ENCODE data around the gene SUMO2.
"Not testable (repeated sequence)": the region's sequence is repeated elsewhere in the genome, so short reads cannot be mapped to it uniquely, and the experiment has no call there.

The SUMO2 gene

DNA sequence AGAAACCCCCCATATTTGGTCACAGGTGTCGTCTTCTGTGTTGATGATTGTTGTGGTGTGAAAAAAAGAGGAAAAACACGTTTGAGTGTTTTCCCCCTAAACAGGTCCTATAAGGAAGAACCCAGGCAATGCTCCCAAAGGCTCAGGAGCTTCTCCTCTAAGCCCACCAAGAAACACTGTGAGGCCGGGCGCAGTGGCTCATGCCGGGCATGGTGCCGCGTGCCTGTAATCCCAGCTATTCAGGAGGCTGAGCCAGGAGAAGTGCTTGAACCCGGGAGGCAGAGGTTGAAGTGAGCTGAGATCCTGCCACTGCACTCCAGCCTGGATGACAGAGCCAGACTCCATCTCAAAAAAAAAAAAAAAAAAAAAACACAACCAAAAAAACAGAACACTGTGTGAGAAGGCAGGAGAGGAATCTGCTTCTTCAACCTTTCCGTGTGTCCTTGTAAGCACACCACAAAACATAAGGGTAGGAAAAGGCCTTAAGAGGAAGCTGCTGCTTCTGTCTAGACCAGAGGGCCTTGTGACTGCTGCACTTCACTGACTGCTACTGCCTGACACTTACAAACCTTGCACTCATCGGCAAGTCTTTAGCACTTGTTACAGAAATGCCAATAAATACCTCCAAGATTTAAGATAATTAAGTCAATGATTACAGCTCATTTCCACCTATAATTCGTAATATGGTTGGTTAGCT lies 37.8 kb downstream of the SUMO2 start:
- DNase-seq (ENCODE audit: low spot score) = no peak

GRCh38 chr17:75142236-75142971 lies 40.4 kb downstream of the SUMO2 start:
- no peak for DNase-seq (ENCODE audit: low spot score)

DNA sequence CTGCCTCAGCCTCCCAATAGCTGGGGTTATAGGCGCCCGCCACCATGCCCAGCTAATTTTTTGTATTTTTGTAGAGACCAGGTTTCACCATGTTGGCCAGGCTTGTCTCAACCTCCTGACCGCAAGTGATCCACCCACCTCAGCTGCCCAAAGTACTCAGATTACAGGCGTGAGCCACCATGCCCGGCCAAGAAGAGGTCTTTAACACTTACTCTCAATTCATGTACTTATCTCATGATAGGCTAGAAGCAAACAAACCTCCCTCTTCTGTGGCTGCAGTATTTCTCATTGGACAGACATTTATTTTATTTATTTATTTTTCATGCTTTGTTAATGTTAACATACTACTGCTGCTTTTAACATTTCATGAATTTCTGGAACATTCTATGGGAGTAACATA lies 44.2 kb downstream of the SUMO2 start:
- DNase-seq (ENCODE audit: low spot score) = no peak

- not testable (repeated sequence) for DNase-seq (ENCODE audit: low spot score)
These were observed 45.0 kb downstream of the SUMO2 start for GRCh38 chr17:75137762-75138161.

DNA sequence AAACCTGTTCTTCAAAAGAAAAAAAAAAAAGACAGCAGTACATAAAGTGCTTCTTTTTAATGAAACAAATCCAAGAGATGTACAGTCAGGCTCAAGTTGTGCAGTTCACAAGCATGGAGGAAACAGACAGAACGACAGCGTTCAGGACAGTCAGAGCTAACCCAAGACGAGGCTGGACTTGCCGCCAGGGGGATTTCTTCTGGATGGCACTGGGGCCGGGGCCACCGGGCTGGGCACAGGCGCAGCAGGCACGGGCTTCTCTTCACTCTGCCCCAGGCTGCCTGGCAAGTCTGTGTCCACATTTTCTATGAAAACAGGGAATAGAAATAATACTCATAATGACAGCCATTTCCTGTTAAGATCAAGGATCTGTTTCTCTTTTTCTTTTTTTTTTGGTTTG lies 46.8 kb downstream of the SUMO2 start:
- no peak for DNase-seq (ENCODE audit: low spot score)

DNA sequence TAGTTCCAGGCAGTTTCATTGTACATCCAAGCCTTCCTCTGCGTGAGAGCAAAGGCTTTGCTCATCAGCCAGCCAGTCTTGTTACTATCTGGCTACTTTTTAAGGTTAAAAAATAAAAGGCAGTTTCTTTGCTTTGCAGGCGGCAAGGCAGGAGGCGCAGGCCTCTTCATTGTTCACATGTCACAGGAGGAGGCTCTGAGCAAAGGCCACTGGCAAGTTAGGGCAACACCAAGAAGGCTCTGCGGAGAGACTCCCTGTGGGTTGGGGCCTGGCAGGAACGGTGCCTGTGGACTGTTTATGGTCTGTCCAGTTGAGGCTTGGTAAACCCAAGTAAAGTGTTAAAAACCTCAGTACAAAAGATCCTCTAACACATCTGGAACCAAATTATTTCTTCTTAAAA lies 47.3 kb downstream of the SUMO2 start:
- no peak for DNase-seq (ENCODE audit: low spot score)

- not testable (repeated sequence) for DNase-seq (ENCODE audit: low spot score)
These were observed 49.0 kb downstream of the SUMO2 start for GRCh38 chr17:75133607-75134347.

- DNase-seq (ENCODE audit: low spot score) = no peak
These were observed 49.8 kb downstream of the SUMO2 start for GRCh38 chr17:75133001-75133400.

DNA sequence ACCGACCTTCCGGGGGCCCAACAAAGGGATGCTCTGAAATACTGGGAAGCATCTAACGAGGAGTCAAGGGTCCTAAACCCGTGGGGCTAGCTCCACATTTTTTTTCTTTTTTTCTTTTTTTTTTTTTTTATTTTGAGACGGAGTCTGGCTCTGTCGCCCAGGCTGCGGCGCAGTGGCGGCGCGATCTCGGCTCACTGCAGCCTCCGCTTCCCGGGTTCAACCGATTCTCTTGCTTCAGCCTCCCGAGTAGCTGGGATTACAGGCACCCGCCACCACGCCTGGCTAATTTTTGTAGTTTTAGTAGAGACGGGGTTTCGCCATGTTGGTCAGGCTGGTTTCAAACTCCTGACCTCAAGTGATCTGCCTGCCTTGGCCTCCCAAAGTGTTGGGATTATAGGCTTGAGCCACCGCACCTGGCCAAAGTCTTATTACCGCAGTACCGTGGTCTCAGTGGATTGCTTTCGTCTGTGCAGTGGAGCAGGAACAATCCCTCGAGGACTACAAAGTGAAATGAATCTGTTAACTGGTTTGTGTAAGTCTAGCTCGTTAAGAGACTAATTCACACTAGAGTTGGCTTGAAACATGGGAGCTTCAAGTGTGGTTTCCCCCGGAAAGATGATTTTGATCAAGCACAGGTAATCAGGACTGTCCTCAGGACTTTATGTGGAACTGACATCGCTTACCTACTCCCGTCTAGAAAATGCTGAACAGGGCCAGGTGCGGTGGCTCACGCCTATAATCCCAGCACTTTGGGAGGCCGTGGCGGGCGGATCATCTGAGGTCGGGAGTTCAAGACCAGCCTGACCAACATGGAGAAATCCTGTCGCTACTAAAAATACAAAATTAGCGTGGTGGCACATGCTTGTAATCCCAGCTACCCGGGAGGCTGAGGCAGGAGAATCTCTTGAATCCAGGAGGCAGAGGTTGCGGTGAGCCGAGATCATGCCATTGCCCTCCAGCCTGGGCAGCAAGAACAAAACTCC lies 50.5 kb downstream of the SUMO2 start:
- not testable (repeated sequence) for DNase-seq (ENCODE audit: low spot score)

DNA sequence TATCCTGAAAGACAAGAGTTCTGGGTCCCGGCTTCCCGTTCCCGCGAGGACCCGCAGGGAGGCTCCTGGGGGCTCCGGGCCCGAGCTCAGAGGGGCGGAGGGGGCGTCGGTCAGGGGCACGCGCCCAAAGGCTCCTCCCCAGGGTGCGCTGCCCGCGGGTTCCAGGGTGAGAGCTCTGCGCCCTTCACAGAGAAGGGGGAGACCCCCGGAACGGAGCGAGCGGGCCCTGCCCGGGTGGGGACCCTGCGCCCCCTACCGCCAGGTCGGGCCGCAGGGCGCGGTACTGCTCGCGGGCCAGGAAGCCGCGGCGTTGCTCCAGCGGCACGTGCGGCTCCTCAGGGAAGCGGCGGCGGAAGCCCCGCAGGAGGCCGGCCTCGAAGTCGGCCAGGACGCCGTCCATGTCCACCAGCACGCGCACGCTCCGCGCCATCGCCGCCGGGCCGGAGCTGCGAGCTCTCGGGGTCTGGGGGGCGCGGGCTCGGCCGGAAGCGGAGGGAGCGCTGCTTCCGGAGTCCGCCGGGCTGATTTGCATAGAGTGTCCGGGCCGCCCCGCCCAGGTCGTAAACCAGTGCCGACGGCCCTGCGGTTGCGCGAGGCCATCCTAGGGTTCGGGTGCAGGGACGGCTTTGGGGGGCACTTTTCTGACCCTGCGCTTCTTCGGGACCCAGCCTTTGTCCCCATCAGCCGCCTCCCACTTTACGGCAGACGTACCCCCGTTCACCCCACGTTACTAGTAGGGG lies 51.3 kb downstream of the SUMO2 start, which contains the start of gene NT5C:
TSS of gene NT5C (minus strand) at position 465 of the 740 bp plus-strand sequence. CDS start at position 430, 35 bp downstream.
- DNase-seq (ENCODE audit: low spot score) = peak; percentile 91

DNA sequence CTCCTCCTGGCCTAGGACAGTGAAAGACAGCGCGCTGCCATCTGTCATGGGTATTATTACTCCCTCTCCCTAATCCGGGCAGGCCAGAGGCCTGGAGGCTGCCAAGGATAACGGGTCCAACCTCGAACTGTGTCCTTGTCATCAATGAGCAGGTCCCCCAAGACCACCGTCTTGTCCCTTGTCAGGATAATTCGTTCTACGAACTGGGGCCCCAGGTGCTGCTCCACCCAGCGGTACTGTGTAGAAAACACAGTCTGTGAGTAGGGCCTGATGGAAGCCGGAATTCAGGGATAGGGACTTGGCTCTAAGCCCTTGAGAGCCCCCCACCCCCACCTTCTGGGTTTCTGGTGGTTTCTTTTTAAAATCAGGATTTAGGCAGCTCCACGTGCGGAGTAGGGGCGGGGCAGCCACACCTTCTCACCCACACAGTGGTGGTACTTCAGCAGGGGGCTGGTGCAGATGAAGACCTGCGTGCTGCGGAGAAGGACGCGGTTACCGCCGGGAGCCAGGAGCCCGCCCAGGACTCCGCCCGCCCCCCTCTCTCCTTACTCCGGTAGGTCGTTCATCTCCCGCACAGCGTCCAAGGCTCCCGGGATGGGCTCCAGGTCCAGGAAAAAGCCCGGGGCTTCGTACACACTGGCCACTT lies 52.0 kb downstream of the SUMO2 start:
- DNase-seq (ENCODE audit: low spot score) = peak; percentile 80

DNA sequence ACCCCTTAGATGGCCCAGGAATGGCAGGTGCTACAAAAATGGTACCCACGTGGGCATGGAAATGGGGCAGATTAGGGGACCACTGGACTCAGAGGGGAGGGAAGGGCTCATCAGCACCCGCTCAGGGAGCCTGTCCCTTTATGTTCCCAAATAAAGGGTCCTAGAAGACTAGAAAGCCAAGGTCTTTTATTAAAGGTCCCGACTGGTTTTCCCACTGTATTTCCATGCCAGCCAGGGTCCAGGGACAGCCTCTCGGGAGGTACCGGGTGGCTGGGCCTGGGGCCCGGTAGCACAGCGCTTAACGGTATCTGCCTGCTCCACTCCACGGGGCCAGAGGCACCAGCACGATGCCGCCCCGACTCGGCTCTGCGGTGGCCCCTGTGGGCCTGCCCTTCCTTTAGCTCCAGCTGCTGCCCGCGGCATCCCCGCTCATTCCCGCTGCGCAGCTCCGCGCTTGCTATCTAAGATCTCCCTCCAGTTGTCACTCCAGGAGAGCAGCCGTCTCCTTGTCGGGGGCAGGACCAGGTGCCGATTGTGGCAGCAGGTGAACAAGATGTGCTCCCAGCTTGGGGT lies 52.6 kb downstream of the SUMO2 start:
- no peak for DNase-seq (ENCODE audit: low spot score)

- DNase-seq (ENCODE audit: low spot score) = no peak
These were observed 53.2 kb downstream of the SUMO2 start for GRCh38 chr17:75129576-75129975.

DNA sequence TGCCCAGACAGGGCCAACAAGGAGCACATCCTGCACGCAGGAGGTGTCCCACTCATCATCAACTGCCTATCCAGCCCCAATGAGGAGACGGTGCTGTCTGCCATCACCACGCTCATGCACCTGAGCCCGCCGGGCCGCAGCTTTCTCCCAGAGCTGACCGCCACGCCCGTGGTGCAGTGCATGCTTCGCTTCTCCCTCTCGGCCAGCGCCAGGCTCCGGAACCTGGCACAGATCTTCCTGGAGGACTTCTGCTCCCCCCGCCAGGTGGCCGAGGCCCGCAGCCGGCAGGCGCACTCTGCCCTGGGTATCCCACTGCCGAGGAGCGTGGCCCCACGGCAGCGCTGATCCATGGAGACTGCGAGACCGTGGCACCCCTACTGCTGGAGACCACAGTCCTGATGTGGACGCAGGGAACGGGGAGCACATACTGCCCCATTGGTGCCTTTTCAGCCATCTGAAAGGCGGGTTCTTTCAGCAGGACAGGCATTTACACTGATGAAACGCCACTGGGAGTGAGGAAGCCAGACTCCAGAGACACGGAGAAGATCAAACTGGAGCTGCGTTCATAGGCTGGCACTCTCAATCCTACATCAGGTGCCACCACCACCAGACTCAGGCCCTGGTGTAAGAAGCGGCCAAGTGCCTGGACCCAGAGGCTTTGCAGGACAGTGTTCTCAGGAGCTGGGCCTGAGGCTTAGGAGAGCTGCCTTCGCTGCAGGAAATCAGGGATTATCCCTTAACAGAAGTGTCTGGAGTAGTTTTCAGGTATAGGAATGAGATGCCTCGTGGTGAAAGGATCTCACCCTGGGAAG lies 53.9 kb downstream of the SUMO2 start:
- no peak for DNase-seq (ENCODE audit: low spot score)

DNA sequence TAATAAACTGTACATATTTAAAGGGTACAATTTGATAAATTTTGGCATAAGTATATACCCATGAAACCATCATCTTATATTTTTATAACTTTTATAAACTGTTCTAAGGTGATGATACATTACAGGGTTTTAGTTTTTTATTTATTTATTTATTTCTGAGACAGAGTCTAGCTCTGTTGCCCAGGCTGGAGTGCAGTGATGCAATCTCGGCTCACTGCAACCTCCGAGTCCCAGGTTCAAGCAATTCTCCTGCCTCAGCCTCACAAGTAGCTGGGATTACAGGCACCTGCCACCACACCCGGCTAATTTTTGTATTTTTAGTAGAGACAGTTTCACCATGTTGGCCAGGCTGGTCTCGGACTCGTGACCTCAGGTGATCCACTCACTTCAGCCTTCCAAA lies 54.8 kb downstream of the SUMO2 start:
- DNase-seq (ENCODE audit: low spot score) = not testable (repeated sequence)

DNA sequence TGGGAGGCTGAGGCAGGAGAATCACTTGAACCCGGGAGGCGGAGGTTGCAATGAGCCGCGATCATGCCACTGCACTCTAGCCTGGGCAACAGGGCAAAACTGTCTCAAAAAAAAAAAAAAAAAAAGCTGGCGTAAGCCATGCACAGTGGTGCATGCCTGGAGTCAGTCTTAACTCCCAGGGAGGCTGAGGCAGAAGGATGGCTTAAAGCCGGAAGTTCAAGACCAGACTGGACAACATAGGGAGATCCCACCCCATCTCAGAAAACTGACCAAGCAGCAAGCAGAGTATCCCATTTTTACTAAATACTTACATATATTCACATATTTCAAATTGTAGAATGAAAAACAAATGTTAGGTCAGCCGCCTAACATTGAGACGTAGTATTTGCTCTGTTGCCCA lies 55.8 kb downstream of the SUMO2 start:
- no peak for DNase-seq (ENCODE audit: low spot score)

GRCh38 chr17:75125984-75126383 lies 56.8 kb downstream of the SUMO2 start:
- no peak for DNase-seq (ENCODE audit: low spot score)

- no peak for DNase-seq (ENCODE audit: low spot score)
These were observed 58.0 kb downstream of the SUMO2 start for GRCh38 chr17:75124819-75125162.

Measured in AG08396 (cell line).